H1 (cell line): Measurements from ENCODE around the gene TBX3. TPM values are rescaled to one million over a fixed set of nuclear protein-coding genes. Genes with fewer than 3 reads are reported as not detected.
A peak's percentile ranks its signal among the peaks of the same experiment; 100 is the strongest.

Experiments
- CTCF ChIA-PET: fragments of 300-600 bp; sonication (Branson Sonifier 250); formaldehyde crosslinking; loops from one replicate; lab custom pipeline; 2021; ENCODE audit not compliant: partially characterized antibody; lab: Charles Lee
- POLR2A ChIA-PET: fragments of 300-600 bp; sonication (Branson Sonifier 250); formaldehyde crosslinking; loops from one replicate; lab custom pipeline; 2021; ENCODE audit warnings: inconsistent platforms; ENCODE audit not compliant: partially characterized antibody; lab: Charles Lee
- DNase-seq, 2 experiments: peaks; one replicate each; pipeline versions ENCODE4 v3.0.0 to v3.0.0-alpha.2; 2010 to 2022; ENCODE audit warnings: low spot score in 2 of 2, low read depth in 1 of 2, mixed read lengths in 1 of 2
- FAIRE-seq: peaks from 2 replicates; lab custom pipeline; 2011; peaks lifted over from hg19 to GRCh38; lab: Jason Lieb, UNC
- H2AFZ ChIP-seq: 2 replicates; pipeline ENCODE4 v1.8.1; 2012; ENCODE audit warnings: low read length, inconsistent platforms
- H2AK5ac ChIP-seq: 2 replicates; pipeline ENCODE4 v1.6.1; 2013; ENCODE audit warnings: low read depth, low read length
- H2BK120ac ChIP-seq: replicated peaks from 2 replicates; pipeline ENCODE3; 2013; ENCODE audit warnings: low read depth, low read length, inconsistent platforms
- H2BK12ac ChIP-seq: 2 replicates; pipeline ENCODE4 v1.6.1; 2013; ENCODE audit warnings: low read depth, low read length
- H2BK15ac ChIP-seq: 2 replicates; pipeline ENCODE4 v1.6.1; 2013; ENCODE audit warnings: low read length
- H2BK20ac ChIP-seq: 2 replicates; pipeline ENCODE4 v1.6.1; 2013; ENCODE audit warnings: low read length
- H2BK5ac ChIP-seq: 2 replicates; pipeline ENCODE4 v1.6.1; 2013; ENCODE audit warnings: low read depth, low read length
- H3K14ac ChIP-seq: 2 replicates; pipeline ENCODE4 v1.6.1; 2013; ENCODE audit warnings: inconsistent platforms; ENCODE audit not compliant: insufficient read length
- H3K18ac ChIP-seq: 2 replicates; pipeline ENCODE4 v1.6.1; 2013; ENCODE audit warnings: low read length; ENCODE audit errors: extremely low read depth
- H3K23ac ChIP-seq: 2 replicates; pipeline ENCODE4 v1.6.1; 2013; ENCODE audit warnings: inconsistent platforms; ENCODE audit not compliant: insufficient read length
- H3K23me2 ChIP-seq: 2 replicates; pipeline ENCODE4 v1.6.1; 2013; ENCODE audit warnings: low read depth, low read length
- H3K27ac ChIP-seq: 2 replicates; pipeline ENCODE4 v1.6.1; 2011; ENCODE audit warnings: low read depth, low read length, inconsistent platforms
- H3K27me3 ChIP-seq, 4 experiments: replicated peaks in 1 of 4; 1 replicate in 1 of 4; 2 replicates in 3 of 4; pipeline versions ENCODE4 v1.6.1 to v1.8.1; 2011 to 2013; ENCODE audit warnings: low read length in 3 of 4, mild to moderate bottlenecking in 3 of 4, inconsistent platforms in 2 of 4, mixed read lengths in 2 of 4, moderate library complexity in 1 of 4; ENCODE audit not compliant: control insufficient read depth in 3 of 4, insufficient read depth in 3 of 4; ENCODE audit errors: extremely low read depth in 1 of 4
- H3K36me3 ChIP-seq, 4 experiments: 2 replicates each; pipeline versions ENCODE4 v1.6.1 to v1.8.1; 2011 to 2013; ENCODE audit warnings: mild to moderate bottlenecking in 4 of 4, low read length in 3 of 4, moderate library complexity in 2 of 4, control low read depth in 1 of 4, inconsistent platforms in 1 of 4; ENCODE audit not compliant: insufficient read depth in 4 of 4, control insufficient read depth in 2 of 4
- H3K4ac ChIP-seq: replicated peaks from 2 replicates; pipeline ENCODE3; 2013; ENCODE audit warnings: low read length, low read depth, mixed read lengths, inconsistent platforms; ENCODE audit not compliant: insufficient read length
- H3K4me1 ChIP-seq, 4 experiments: replicated peaks in 1 of 4; 1 replicate in 1 of 4; 2 replicates in 3 of 4; pipeline versions ENCODE4 v1.6.1 to v1.8.1; 2011 to 2013; ENCODE audit warnings: low read length in 3 of 4, inconsistent platforms in 2 of 4, mixed read lengths in 1 of 4; ENCODE audit not compliant: insufficient read depth in 4 of 4, control insufficient read depth in 3 of 4
- H3K4me2 ChIP-seq, 2 experiments: 2 replicates each; pipeline versions ENCODE4 v1.6.1 to v1.8.1; 2011 to 2013; ENCODE audit warnings: low read depth in 2 of 2, low read length in 2 of 2, control low read depth in 1 of 2, inconsistent platforms in 1 of 2, mild to moderate bottlenecking in 1 of 2; ENCODE audit not compliant: insufficient read depth in 1 of 2
- H3K4me3 ChIP-seq, 4 experiments: fragments of 200-600, 300-600 bp in 1 of 4; sonication (generic), shearing (Covaris generic), sonication (Bioruptor Twin) in 1 of 4; 2 replicates each; pipeline versions ENCODE4 v1.5.1 to v1.8.1; 2011 to 2016; ENCODE audit warnings: low read length in 4 of 4, low read depth in 3 of 4, control low read depth in 2 of 4, inconsistent platforms in 2 of 4, mild to moderate bottlenecking in 2 of 4, mixed read lengths in 1 of 4, moderate library complexity in 1 of 4; ENCODE audit not compliant: insufficient read depth in 2 of 4; ENCODE audit errors: extremely low read depth in 1 of 4
- H3K56ac ChIP-seq: replicated peaks from 2 replicates; pipeline ENCODE3; 2013; ENCODE audit warnings: low read depth, mild to moderate bottlenecking, mixed read lengths, low read length, inconsistent platforms; ENCODE audit not compliant: insufficient read length
- H3K79me1 ChIP-seq: 2 replicates; pipeline ENCODE4 v1.6.1; 2013; ENCODE audit warnings: low read depth, low read length, control low read depth
- H3K79me2 ChIP-seq, 2 experiments: 2 replicates each; pipeline versions ENCODE4 v1.6.1 to v1.8.1; 2012 to 2013; ENCODE audit warnings: low read length in 2 of 2, mild to moderate bottlenecking in 2 of 2, inconsistent platforms in 1 of 2; ENCODE audit not compliant: insufficient read depth in 2 of 2, control insufficient read depth in 1 of 2
- H3K9ac ChIP-seq, 4 experiments: replicated peaks in 1 of 4; 1 replicate in 1 of 4; 2 replicates in 3 of 4; pipeline versions ENCODE4 v1.6.1 to v1.8.1; 2011 to 2013; ENCODE audit warnings: low read depth in 3 of 4, low read length in 3 of 4, control low read depth in 2 of 4, mild to moderate bottlenecking in 2 of 4, moderate library complexity in 2 of 4, inconsistent platforms in 1 of 4; ENCODE audit errors: extremely low read depth in 1 of 4
- H3K9me3 ChIP-seq, 2 experiments: 2 replicates each; pipeline versions ENCODE4 v1.6.1 to v1.8.1; 2012 to 2013; ENCODE audit warnings: mild to moderate bottlenecking in 2 of 2, moderate library complexity in 2 of 2, control low read depth in 1 of 2, inconsistent platforms in 1 of 2, low read depth in 1 of 2, low read length in 1 of 2, mixed read lengths in 1 of 2; ENCODE audit not compliant: insufficient read depth in 2 of 2
- H4K20me1 ChIP-seq, 2 experiments: replicated peaks in 1 of 2; 2 replicates each; pipeline versions ENCODE3 to v1.8.1; 2011 to 2013; ENCODE audit warnings: inconsistent platforms in 2 of 2, low read length in 2 of 2, mild to moderate bottlenecking in 1 of 2; ENCODE audit not compliant: insufficient read depth in 2 of 2, control insufficient read depth in 1 of 2
- H4K5ac ChIP-seq: 2 replicates; pipeline ENCODE4 v1.6.1; 2013; ENCODE audit warnings: low read length, low read depth, mixed read lengths, inconsistent platforms; ENCODE audit not compliant: insufficient read length
- H4K8ac ChIP-seq: 2 replicates; pipeline ENCODE4 v1.8.0; 2013; ENCODE audit warnings: mild to moderate bottlenecking, moderate library complexity, low read length, inconsistent platforms; ENCODE audit not compliant: insufficient read depth; ENCODE audit errors: extremely low read depth
- H4K91ac ChIP-seq: replicated peaks from 2 replicates; pipeline ENCODE3; 2013; ENCODE audit warnings: low read length, mixed read lengths, inconsistent platforms; ENCODE audit not compliant: insufficient read length
- RFX5 ChIP-seq: IDR thresholded peaks from 2 replicates; pipeline ENCODE4 v1.6.1; 2011; ENCODE audit warnings: low read depth, low read length, improper control_type of control experiment, borderline replicate concordance
- RNF2 ChIP-seq: fragments of 200-900, 300-1000 bp; sonication (generic); IDR thresholded peaks from 2 replicates; pipeline ENCODE4 v1.7.1; 2016; ENCODE audit warnings: borderline replicate concordance, low read depth, mild to moderate bottlenecking, antibody characterized with exemption, low read length; ENCODE audit not compliant: poor library complexity, severe bottlenecking; ENCODE audit errors: missing control alignments
- WGBS, 2 experiments: shearing (Covaris generic) in 1 of 2; methylation state at CpG; one replicate each; pipeline versions ENCODE4 v1.1.6 to v1.1.7; 2013 to 2015; ENCODE audit warnings: low lambda C conversion rate in 2 of 2, mixed read lengths in 2 of 2, inconsistent platforms in 1 of 2, low coverage in 1 of 2, missing lambda C conversion rate in 1 of 2; ENCODE audit not compliant: insufficient replicate concordance in 2 of 2, insufficient coverage in 1 of 2, insufficient read length in 1 of 2; ENCODE audit errors: extremely low coverage in 1 of 2, missing lambda C conversion rate in 1 of 2; 5-methylcytosine and 5-hydroxymethylcytosine counted together
- polyA plus RNA-seq, 7 experiments: library from polyadenylated mRNA; depleted of rRNA in 3 of 7; stranded (reverse) in 5 of 7; unstranded in 2 of 7; fragments of >200 nt in 5 of 7; fragments of 200-250 nt in 2 of 7; gene quantifications; 1 replicate in 5 of 7; 2 replicates in 1 of 7; 4 replicates in 1 of 7; pipeline versions ENCODE4 v1.2.1 to v1.2.3, GENCODE V29; 2011 to 2013; ENCODE audit warnings: missing spikeins in 2 of 7, mixed read lengths in 2 of 7
- total RNA-seq: library from RNA; stranded (reverse); fragmentation: NEBNext Ultra II Directional; extraction: Animal tissue kit (Norgen Biotek cat#: 25700); gene quantifications from 2 replicates; pipeline ENCODE4 v1.2.1, GENCODE V29; 2021

The TBX3 gene
- total and polyA plus RNA-seq, 2 of the 8 experiments (the other 6 are each of a cell fraction or from before 2014, with no cell fraction given), result 0.09 to 1.0 TPM

GRCh38 chr12:114703060-114703493, 19.1 kb upstream of the TBX3 start:
- no peak for TF ChIP-seq RFX5
- TF ChIP-seq RNF2, result peak; percentile 37
- TF ChIP-seq, all 59 proteins: peak for 1
- Histone ChIP-seq H4K8ac (no peak overlapping the region; the same call in 1 of the 2 replicates), H3K4me3 (peak overlapping the region in 2 of 4 experiments; percentile 0 to 48; a peak in 5 of 8 replicates), H2BK5ac (no peak overlapping the region), H2AK5ac (no peak overlapping the region), H3K4me2 (peak overlapping the region; percentile 45 to 59), H4K20me1 (peaks cover 15 to 18% of the 10 kb centered on the region in 2 experiments), H3K9ac (no peak overlapping the region), H3K79me1 (no peaks in the 10 kb centered on the region), H3K9me3 (no peaks in the 10 kb centered on the region), H2BK15ac (no peak overlapping the region), H3K56ac (no peak overlapping the region), H3K23me2 (peaks cover 4% of the 10 kb centered on the region; the same call in 1 of the 2 replicates), H3K14ac (no peak overlapping the region), H3K27ac (no peak overlapping the region), H3K79me2 (no peaks in the 10 kb centered on the region), H3K18ac (no peak overlapping the region), H3K27me3 (peaks cover 47 to 71% (median 66%) of the 10 kb centered on the region in 4 experiments), H3K23ac (no peak overlapping the region), H2BK12ac (no peak overlapping the region), H3K4me1 (peaks cover 9 to 27% (median 14%) of the 10 kb centered on the region in 4 experiments), H2AFZ (no peak overlapping the region), H4K5ac (no peak overlapping the region), H2BK120ac (no peak overlapping the region), H2BK20ac (no peak overlapping the region), H3K36me3 (no peaks in the 10 kb centered on the region), H3K4ac (no peak overlapping the region), H4K91ac (no peak overlapping the region)
- ChIA-PET CTCF (interaction anchor here (0.6 to 1.3 kb wide), 4 partner anchors 12 to 464 kb away, joined by 3 read pairs; partner anchors contain the start of gene TBX3), POLR2A (interaction anchor here (0.8 kb wide), 1 partner anchor 255 kb away, joined by 3 read pairs; no protein-coding TSS in a partner anchor)
- WGBS, 2 experiments, result 9% methylated on average over 5 of the region's 6 CpGs; no CpG with 5 or more reads in 1 of the 2 experiments
- DNase-seq, result no peak
- no peak for FAIRE-seq
